HEK293 (cell line): Measurements from ENCODE around the gene ARHGAP10.

Experiments
- KLF9 ChIP-seq: fragments of 450-650 bp; formaldehyde crosslinking; IDR thresholded peaks from 2 replicates; pipeline ENCODE4 v1.5.1; 2016; ENCODE audit warnings: missing biosample characterization, missing genetic modification characterization, low read depth
- OSR2 ChIP-seq: fragments of 450-650 bp; formaldehyde crosslinking; IDR thresholded peaks from 2 replicates; pipeline ENCODE4 v1.5.1; 2016; ENCODE audit warnings: missing biosample characterization, missing genetic modification characterization
- ZNF555 ChIP-seq: fragments of 450-650 bp; formaldehyde crosslinking; conservative IDR thresholded peaks from 2 replicates; pipeline ENCODE4 v1.5.1; 2017; ENCODE audit warnings: missing biosample characterization, mild to moderate bottlenecking, missing genetic modification characterization, inconsistent platforms
- ZNF791 ChIP-seq: fragments of 450-650 bp; formaldehyde crosslinking; IDR thresholded peaks from 2 replicates; pipeline ENCODE4 v1.5.1; 2016; ENCODE audit warnings: missing biosample characterization, missing genetic modification characterization
- TF ChIP-seq, protein P1 (sequence below): fragments of 450-650 bp; formaldehyde crosslinking; IDR thresholded peaks from 2 replicates; pipeline ENCODE4 v1.5.1; 2016; ENCODE audit warnings: missing biosample characterization, missing genetic modification characterization

- TF ChIP-seq, protein P1, sequence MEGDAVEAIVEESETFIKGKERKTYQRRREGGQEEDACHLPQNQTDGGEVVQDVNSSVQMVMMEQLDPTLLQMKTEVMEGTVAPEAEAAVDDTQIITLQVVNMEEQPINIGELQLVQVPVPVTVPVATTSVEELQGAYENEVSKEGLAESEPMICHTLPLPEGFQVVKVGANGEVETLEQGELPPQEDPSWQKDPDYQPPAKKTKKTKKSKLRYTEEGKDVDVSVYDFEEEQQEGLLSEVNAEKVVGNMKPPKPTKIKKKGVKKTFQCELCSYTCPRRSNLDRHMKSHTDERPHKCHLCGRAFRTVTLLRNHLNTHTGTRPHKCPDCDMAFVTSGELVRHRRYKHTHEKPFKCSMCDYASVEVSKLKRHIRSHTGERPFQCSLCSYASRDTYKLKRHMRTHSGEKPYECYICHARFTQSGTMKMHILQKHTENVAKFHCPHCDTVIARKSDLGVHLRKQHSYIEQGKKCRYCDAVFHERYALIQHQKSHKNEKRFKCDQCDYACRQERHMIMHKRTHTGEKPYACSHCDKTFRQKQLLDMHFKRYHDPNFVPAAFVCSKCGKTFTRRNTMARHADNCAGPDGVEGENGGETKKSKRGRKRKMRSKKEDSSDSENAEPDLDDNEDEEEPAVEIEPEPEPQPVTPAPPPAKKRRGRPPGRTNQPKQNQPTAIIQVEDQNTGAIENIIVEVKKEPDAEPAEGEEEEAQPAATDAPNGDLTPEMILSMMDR (tag by site-specific recombination): no peak
- TF ChIP-seq KLF9 (tag by site-specific recombination) (no peak), ZNF555 (tag by site-specific recombination) (no peak), ZNF791 (no peak), OSR2 (tag by site-specific recombination) (no peak)
These were observed 47.1 kb downstream of the ARHGAP10 start for GRCh38 chr4:147778942-147779341.
